Activated CD4-positive, alpha-beta T cell treated with anti-CD3 and anti-CD28 coated beads for 4 hours (primary cell): ENCODE data around the gene GTF2IRD2.
"Not testable (repeated sequence)": the region's sequence is repeated elsewhere in the genome, so short reads cannot be mapped to it uniquely, and the experiment has no call there.

Experiments
- DNase-seq, 2 donors: peaks; one replicate each; pipeline ENCODE4 v3.0.0-alpha.2; 2020

GTF2IRD2 gene

GRCh38 chr7:74783595-74783994, 67.8 kb downstream of the GTF2IRD2 start:
- DNase-seq: not testable (repeated sequence)

GRCh38 chr7:74781746-74782145, 69.7 kb downstream of the GTF2IRD2 start:
- DNase-seq: not testable (repeated sequence)

GRCh38 chr7:74779053-74779452, 72.4 kb downstream of the GTF2IRD2 start:
- DNase-seq: not testable (repeated sequence)

- DNase-seq: not testable (repeated sequence)
Observed at GRCh38 chr7:74775111-74775510, 76.3 kb downstream of the GTF2IRD2 start.

- DNase-seq: not testable (repeated sequence)
Observed at GRCh38 chr7:74773760-74774750, 77.3 kb downstream of the GTF2IRD2 start, which contains the start of gene NCF1. TSS of gene NCF1 (plus strand) at chr7:74774011. CDS start at chr7:74774032, 21 bp downstream.

GRCh38 chr7:74772093-74772492, 79.3 kb downstream of the GTF2IRD2 start:
- DNase-seq: not testable (repeated sequence)

GRCh38 chr7:74770062-74770461, 81.3 kb downstream of the GTF2IRD2 start:
- not testable (repeated sequence) for DNase-seq

- DNase-seq: not testable (repeated sequence)
Observed at GRCh38 chr7:74766991-74767390, 84.4 kb downstream of the GTF2IRD2 start.

- not testable (repeated sequence) for DNase-seq
Observed at GRCh38 chr7:74766509-74766908, 84.9 kb downstream of the GTF2IRD2 start.

- DNase-seq: not testable (repeated sequence)
Observed at GRCh38 chr7:74765205-74765918, 86.0 kb downstream of the GTF2IRD2 start.

- not testable (repeated sequence) for DNase-seq
Observed at GRCh38 chr7:74758982-74759381, 92.4 kb downstream of the GTF2IRD2 start.

- not testable (repeated sequence) for DNase-seq
Observed at GRCh38 chr7:74758268-74758667, 93.1 kb downstream of the GTF2IRD2 start.

- DNase-seq: not testable (repeated sequence)
Observed at GRCh38 chr7:74756673-74757072, 94.7 kb downstream of the GTF2IRD2 start.

GRCh38 chr7:74753921-74754482, 97.4 kb downstream of the GTF2IRD2 start:
- not testable (repeated sequence) for DNase-seq
